K562 (cell line): ENCODE measurements around the gene TM7SF3.

ENCODE experiments used
- CTCF ChIP-seq, 3 experiments: IDR thresholded peaks in 2 of 3; conservative IDR thresholded peaks in 1 of 3; 2 replicates each; pipeline ENCODE4 v1.5.1; 2011 to 2012; ENCODE audit warnings: low read length in 3 of 3, mild to moderate bottlenecking in 3 of 3, control low read depth in 2 of 3, improper control_type of control experiment in 1 of 3, inconsistent platforms in 1 of 3, low read depth in 1 of 3, mixed read lengths in 1 of 3, moderate library complexity in 1 of 3; ENCODE audit not compliant: insufficient read depth in 2 of 3
- HCFC1 ChIP-seq: IDR thresholded peaks from 2 replicates; pipeline ENCODE4 v1.6.1; 2012; ENCODE audit warnings: low read depth, low read length, improper control_type of control experiment
- MED1 ChIP-seq: sonication (generic); formaldehyde crosslinking; IDR thresholded peaks from 2 replicates; pipeline ENCODE4 v1.8.1; 2023; ENCODE audit warnings: missing genetic modification reagents, borderline replicate concordance
- MNT ChIP-seq, 2 experiments: fragments of 450-650 bp; conservative IDR thresholded peaks; 2 replicates each; pipeline ENCODE4 v1.6.1; 2017; ENCODE audit warnings: mild to moderate bottlenecking in 2 of 2, moderate library complexity in 2 of 2
- MYNN ChIP-seq, 2 experiments: sonication (generic); formaldehyde crosslinking in 1 of 2; IDR thresholded peaks; 2 replicates each; pipeline versions ENCODE4 v1.5.0 to v1.6.1; 2016 to 2020; ENCODE audit warnings: antibody characterized with exemption in 1 of 2, missing genetic modification reagents in 1 of 2
- NCOA1 ChIP-seq: fragments of 450-650 bp; IDR thresholded peaks from 2 replicates; pipeline ENCODE4 v1.6.1; 2016; ENCODE audit warnings: low read depth
- POLR2A ChIP-seq: fragments of 450-650 bp; conservative IDR thresholded peaks from 2 replicates; pipeline ENCODE4 v1.6.1; 2016
- SIN3A ChIP-seq, 2 experiments: fragments of 150-350 bp in 1 of 2; IDR thresholded peaks; 2 replicates each; pipeline ENCODE4 v1.6.1; 2011 to 2016; ENCODE audit warnings: borderline replicate concordance in 2 of 2, low read depth in 2 of 2, low read length in 2 of 2, mild to moderate bottlenecking in 2 of 2, moderate library complexity in 2 of 2; ENCODE audit not compliant: control insufficient read depth in 1 of 2
- ZNF184 ChIP-seq: sonication (generic); formaldehyde crosslinking; IDR thresholded peaks from 2 replicates; pipeline ENCODE4 v1.5.0; 2020; ENCODE audit warnings: missing genetic modification reagents

- TF ChIP-seq MED1 (CRISPR knock-in tag) (no peak), MNT (conservative IDR thresholded peaks at IDR 0.05) (no peak), NCOA1 (no peak), HCFC1 (no peak), MYNN (IDR thresholded peaks at IDR 0.05) (no peak), MYNN (CRISPR knock-in tag; IDR thresholded peaks at IDR 0.05) (no peak), SIN3A (IDR thresholded peaks at IDR 0.05; ENCODE audit: borderline replicate concordance in 2 of 2, control insufficient read depth in 1 of 2, low read depth in 2 of 2, low read length in 2 of 2) (no peak), ZNF184 (no peak), POLR2A (no peak), CTCF (IDR thresholded peaks at IDR 0.05 in 2 of 3, conservative IDR thresholded peaks at IDR 0.05 in 1 of 3; ENCODE audit: insufficient read depth in 2 of 3, low read depth in 1 of 3, low read length in 3 of 3) (no peak)
Observed at GRCh38 chr12:27061317-27061716, 47.1 kb upstream of the TM7SF3 start.
